Hepatocyte (in vitro differentiated cells): ENCODE measurements around the gene C3orf20.

Source experiments
- CTCF ChIP-seq: fragments of 200-600 bp; sonication (generic); IDR thresholded peaks from 2 replicates; pipeline ENCODE4 v1.5.1; 2016; ENCODE audit warnings: antibody characterized with exemption, mild to moderate bottlenecking; ENCODE audit not compliant: poor library complexity
- EZH2 ChIP-seq: fragments of 200-600 bp; sonication (generic); IDR thresholded peaks from 2 replicates; pipeline ENCODE4 v1.6.1; 2016; ENCODE audit warnings: antibody characterized with exemption, mild to moderate bottlenecking, borderline replicate concordance
- EZH2phosphoT487 ChIP-seq: fragments of 200-600 bp; sonication (generic); IDR thresholded peaks from one replicate; pipeline ENCODE4 v1.6.1; 2018; ENCODE audit warnings: antibody characterized with exemption, mild to moderate bottlenecking, low read depth, moderate library complexity; ENCODE audit not compliant: unreplicated experiment, severe bottlenecking

- TF ChIP-seq CTCF (no peak), EZH2phosphoT487 (no peak), EZH2 (no peak)
These were observed 83.4 kb downstream of the C3orf20 start for GRCh38 chr3:14758297-14758696.
